Spleen (tissue), 3 donors: ENCODE measurements around the gene FGFR2.

Experiments
- POLR2A ChIP-seq, 3 donors: fragments of 450-650 bp; IDR thresholded peaks; one replicate each; pipeline ENCODE4 v1.5.1; 2017; ENCODE audit warnings: antibody characterized with exemption in 3 of 3, mild to moderate bottlenecking in 1 of 3
- POLR2AphosphoS5 ChIP-seq, 3 donors: sonication (generic); formaldehyde crosslinking; IDR thresholded peaks; one replicate each; pipeline ENCODE4 v1.5.1; 2017; ENCODE audit warnings: antibody characterized with exemption in 3 of 3

DNA sequence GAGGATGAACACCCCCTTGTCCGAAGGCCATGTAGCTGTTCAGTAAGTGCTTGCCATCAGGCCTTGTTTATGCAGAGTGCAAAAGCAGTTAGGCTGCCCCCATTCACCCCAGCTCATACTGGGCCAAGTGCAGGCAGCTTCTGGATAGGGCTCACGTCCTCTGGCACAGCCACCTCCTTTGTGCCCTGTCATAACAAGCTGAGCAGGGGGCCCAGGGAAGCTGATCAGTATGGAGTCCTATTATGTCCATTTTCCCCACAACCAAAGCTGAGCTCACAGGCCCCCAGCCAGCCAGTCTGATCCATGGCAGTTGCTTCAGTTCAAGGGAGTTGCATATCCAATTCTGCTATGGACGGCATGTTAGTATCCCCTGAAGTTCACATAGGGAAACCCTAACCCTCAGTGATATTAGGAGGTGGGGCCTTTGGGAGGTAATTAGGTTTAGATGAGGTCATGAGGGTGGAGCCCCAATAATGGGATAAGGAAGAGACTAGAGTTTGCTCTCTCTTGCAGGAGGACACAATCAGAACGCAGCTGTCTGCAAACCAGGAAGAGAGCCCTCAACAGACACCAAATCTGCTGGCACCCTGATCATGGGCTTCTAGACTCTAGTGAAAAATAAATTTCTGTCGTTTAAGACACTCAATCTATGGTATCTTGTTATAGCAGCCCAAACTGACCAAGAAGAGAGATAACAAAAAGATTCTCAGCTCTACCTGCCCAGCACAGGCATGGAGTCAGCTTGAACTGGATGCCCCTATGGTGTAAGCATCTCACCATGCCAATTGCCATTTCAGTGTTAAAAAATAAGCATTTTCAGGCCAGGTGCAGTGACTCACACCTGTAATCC is 155.9 kb downstream of the FGFR2 start:
- TF ChIP-seq POLR2AphosphoS5 (IDR thresholded peaks at IDR 0.05) (no peak), POLR2A (IDR thresholded peaks at IDR 0.05) (no peak)
